Measurements from ENCODE around the gene HAUS2. TPM values are rescaled to one million over a fixed set of nuclear protein-coding genes. Genes with fewer than 3 reads are reported as not detected.

HAUS2 gene
- total RNA-seq, 1 experiment from 2014 or later: 23.7 TPM

DNA sequence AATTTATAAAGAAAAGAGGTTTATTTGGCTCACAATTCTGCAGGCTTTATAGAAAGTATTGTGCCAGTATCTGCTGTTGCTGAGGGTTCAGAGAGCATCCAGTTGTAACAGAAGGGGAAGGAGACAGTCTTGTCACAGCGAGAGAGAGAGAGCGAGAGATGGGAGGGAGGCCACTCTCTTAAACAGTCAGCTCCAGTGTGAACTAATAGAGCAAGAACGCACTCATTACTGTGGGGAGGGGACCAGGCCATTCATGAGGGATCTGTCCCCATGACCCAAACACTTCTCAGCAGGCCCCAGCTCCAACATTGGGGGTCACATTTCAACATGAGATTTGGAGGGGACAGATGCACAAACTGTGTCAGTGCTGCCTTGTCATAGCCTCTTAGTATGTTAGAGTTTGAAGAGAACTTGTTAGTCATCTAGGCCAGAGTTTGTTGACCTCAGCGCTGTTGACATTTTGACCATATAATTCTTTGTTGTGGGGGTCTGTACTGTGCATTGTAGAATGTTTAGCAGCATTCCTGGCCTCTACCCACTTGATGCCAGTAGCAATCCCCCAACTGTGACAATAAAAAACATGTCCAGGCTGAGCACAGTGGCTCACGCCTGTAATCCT lies 42.1 kb downstream of the HAUS2 start:
- CTCF ChIA-PET: interaction anchor here (0.7 kb wide), 1 partner anchor 1744 kb away, joined by 7 read pairs; no protein-coding TSS in a partner anchor
- H3K4me2 ChIP-seq: no peak overlapping the region

DNA sequence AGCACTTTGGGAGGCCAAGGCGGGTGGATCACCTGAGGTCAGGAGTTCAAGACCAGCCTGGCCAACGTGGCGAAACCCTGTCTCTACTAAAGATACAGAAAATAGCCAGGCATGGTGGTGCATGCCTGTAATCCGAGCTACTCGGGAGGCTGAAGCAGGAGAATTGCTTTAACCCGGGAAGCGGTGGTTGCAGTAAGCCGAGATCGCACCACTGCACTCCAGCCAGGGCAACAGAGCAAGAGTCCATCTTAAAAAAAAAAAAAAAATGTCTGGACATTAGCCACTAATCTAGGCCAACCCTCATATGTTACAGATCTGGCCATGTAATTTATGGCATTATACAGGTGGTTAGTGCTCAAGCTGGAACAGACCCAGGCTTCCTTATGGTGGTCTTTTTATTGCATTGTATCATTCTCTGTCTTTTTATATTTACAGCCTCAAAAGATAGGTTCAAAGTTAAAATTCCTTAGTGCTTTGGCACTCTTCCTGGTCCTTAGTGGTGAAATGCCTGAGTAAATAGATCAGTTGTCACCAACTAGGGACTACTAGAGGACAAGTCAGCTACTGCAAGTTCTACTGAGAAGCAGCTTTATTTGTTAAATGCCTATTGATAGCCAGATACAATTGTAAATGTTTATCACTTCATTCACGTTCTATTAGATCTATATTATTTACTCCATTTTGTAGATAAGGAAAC lies 42.7 kb downstream of the HAUS2 start:
- peak in 1 of 2 experiments; percentile 49 for DNase-seq
- H3K79me2 ChIP-seq (ENCODE audit: low read depth): no peaks in the 10 kb centered on the region
- CTCF ChIA-PET: interaction anchor here (0.7 to 1.0 kb wide), 2 partner anchors 16 to 1745 kb away, joined by 3 to 7 read pairs; partner anchors contain the start of gene STARD9
- H2AFZ ChIP-seq: no peak overlapping the region
- intact Hi-C loops (cut with micrococcal nuclease; ENCODE audit: unreplicated experiment): no loop called here
- no peaks in the 10 kb centered on the region for H3K36me3 ChIP-seq (ENCODE audit: low read depth)
- no peaks in the 10 kb centered on the region for H4K20me1 ChIP-seq (ENCODE audit: insufficient read depth)
- H3K4me1 ChIP-seq (replicated peaks; ENCODE audit: insufficient read depth): no peaks in the 10 kb centered on the region
- no peak for TF ChIP-seq EZH2 (IDR thresholded peaks at IDR 0.05; ENCODE audit: low read depth)
- TF ChIP-seq, protein P1, sequence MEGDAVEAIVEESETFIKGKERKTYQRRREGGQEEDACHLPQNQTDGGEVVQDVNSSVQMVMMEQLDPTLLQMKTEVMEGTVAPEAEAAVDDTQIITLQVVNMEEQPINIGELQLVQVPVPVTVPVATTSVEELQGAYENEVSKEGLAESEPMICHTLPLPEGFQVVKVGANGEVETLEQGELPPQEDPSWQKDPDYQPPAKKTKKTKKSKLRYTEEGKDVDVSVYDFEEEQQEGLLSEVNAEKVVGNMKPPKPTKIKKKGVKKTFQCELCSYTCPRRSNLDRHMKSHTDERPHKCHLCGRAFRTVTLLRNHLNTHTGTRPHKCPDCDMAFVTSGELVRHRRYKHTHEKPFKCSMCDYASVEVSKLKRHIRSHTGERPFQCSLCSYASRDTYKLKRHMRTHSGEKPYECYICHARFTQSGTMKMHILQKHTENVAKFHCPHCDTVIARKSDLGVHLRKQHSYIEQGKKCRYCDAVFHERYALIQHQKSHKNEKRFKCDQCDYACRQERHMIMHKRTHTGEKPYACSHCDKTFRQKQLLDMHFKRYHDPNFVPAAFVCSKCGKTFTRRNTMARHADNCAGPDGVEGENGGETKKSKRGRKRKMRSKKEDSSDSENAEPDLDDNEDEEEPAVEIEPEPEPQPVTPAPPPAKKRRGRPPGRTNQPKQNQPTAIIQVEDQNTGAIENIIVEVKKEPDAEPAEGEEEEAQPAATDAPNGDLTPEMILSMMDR (conservative IDR thresholded peaks at IDR 0.05): peak; percentile 50; the same call in 1 of the 2 replicates
- no peak overlapping the region for H3K27ac ChIP-seq
- no peaks in the 10 kb centered on the region for H3K9me3 ChIP-seq (ENCODE audit: insufficient read depth, low read depth)
- H3F3A ChIP-seq (ENCODE audit: insufficient read depth, low read depth): no peaks in the 10 kb centered on the region
- H3K4me2 ChIP-seq: no peak overlapping the region
- no peaks in the 10 kb centered on the region for H3K9me2 ChIP-seq (ENCODE audit: insufficient read depth)
- POLR2A ChIA-PET (ENCODE audit: unreplicated experiment): interaction anchor here (0.6 kb wide), 1 partner anchor 321 kb away, joined by 3 read pairs; no protein-coding TSS in a partner anchor
- no peaks in the 10 kb centered on the region for H3K27me3 ChIP-seq (ENCODE audit: insufficient read depth, low read depth)
- BruUV-seq (replicated peaks): no TSS peak
- no peak overlapping the region for H3K4me3 ChIP-seq

More for the DNA sequence above, 42.1 kb downstream of the HAUS2 start:
- Histone ChIP-seq H3K9me2 (ENCODE audit: insufficient read depth) (no peaks in the 10 kb centered on the region), H3K79me2 (ENCODE audit: low read depth) (no peaks in the 10 kb centered on the region), H3K36me3 (ENCODE audit: low read depth) (no peaks in the 10 kb centered on the region), H3K27ac (no peak overlapping the region), H3K27me3 (ENCODE audit: insufficient read depth, low read depth) (no peaks in the 10 kb centered on the region), H3K4me3 (no peak overlapping the region), H2AFZ (no peak overlapping the region), H3K9me3 (ENCODE audit: insufficient read depth, low read depth) (no peaks in the 10 kb centered on the region), H3F3A (ENCODE audit: insufficient read depth, low read depth) (no peaks in the 10 kb centered on the region), H3K4me1 (replicated peaks; ENCODE audit: insufficient read depth) (no peaks in the 10 kb centered on the region), H4K20me1 (ENCODE audit: insufficient read depth) (no peaks in the 10 kb centered on the region)
- DNase-seq: no peak
- POLR2A ChIA-PET (ENCODE audit: unreplicated experiment): no interaction called here
- BruUV-seq (replicated peaks): no TSS peak
- no peak for TF ChIP-seq EZH2 (IDR thresholded peaks at IDR 0.05; ENCODE audit: low read depth)
- intact Hi-C loops (cut with micrococcal nuclease; ENCODE audit: unreplicated experiment): no loop called here

DNA sequence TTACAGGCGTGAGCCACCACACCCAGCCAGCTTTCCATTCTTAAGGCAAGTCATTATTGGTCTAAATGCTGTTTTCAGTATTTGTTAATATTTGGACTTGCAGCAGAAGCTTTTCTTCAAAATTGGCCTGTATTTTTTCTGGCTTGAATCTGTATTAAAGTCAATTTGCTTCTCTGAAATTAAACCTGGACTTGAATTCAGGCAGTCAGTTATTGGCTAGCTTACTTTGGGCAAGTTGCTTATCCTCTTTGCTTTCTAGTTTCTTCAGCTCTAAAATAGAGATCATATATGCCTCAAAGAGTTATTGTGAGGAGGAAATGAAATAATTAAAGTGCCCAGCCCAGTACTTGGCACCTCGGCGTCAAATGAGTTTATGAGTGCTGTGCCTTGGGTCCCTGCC lies 44.1 kb downstream of the HAUS2 start:
- Histone ChIP-seq H3K4me1 (replicated peaks; ENCODE audit: insufficient read depth) (no peaks in the 10 kb centered on the region), H2AFZ (no peak overlapping the region), H3K9me3 (ENCODE audit: insufficient read depth, low read depth) (no peaks in the 10 kb centered on the region), H3K79me2 (ENCODE audit: low read depth) (no peaks in the 10 kb centered on the region), H3K9me2 (ENCODE audit: insufficient read depth) (no peaks in the 10 kb centered on the region), H3K4me3 (no peak overlapping the region), H3K36me3 (ENCODE audit: low read depth) (no peaks in the 10 kb centered on the region), H3K27ac (no peak overlapping the region), H4K20me1 (ENCODE audit: insufficient read depth) (no peaks in the 10 kb centered on the region), H3F3A (ENCODE audit: insufficient read depth, low read depth) (no peaks in the 10 kb centered on the region), H3K4me2 (no peak overlapping the region), H3K27me3 (ENCODE audit: insufficient read depth, low read depth) (no peaks in the 10 kb centered on the region)
- no peak for DNase-seq
- POLR2A ChIA-PET (ENCODE audit: unreplicated experiment): no interaction called here
- intact Hi-C loops (cut with micrococcal nuclease; ENCODE audit: unreplicated experiment): no loop called here
- TF ChIP-seq, protein P1 (conservative IDR thresholded peaks at IDR 0.05): no peak
- TF ChIP-seq EZH2 (IDR thresholded peaks at IDR 0.05; ENCODE audit: low read depth): no peak
- CTCF ChIA-PET: interaction anchor here (0.7 kb wide), 1 partner anchor 168 kb away, joined by 9 read pairs; no protein-coding TSS in a partner anchor
- BruUV-seq (replicated peaks): no TSS peak
